NCI-H2029 treated with DMSO at 0.1 percent for 48 hours (cell line): ENCODE data around the gene PPP1R15B.

Experiments
- DNase-seq: peaks from one replicate; lab custom pipeline; 2025; lab: John Stamatoyannopoulos, UW

PPP1R15B gene

GRCh38 chr1:204367193-204367858 is 44.3 kb downstream of the PPP1R15B start:
- DNase-seq, result no peak

GRCh38 chr1:204366759-204367158 is 44.9 kb downstream of the PPP1R15B start:
- no peak for DNase-seq

GRCh38 chr1:204363335-204364114 is 48.1 kb downstream of the PPP1R15B start:
- peak; percentile 76 for DNase-seq

GRCh38 chr1:204362984-204363334 is 48.7 kb downstream of the PPP1R15B start:
- DNase-seq, result no peak

- no peak for DNase-seq
Measured at GRCh38 chr1:204361781-204362180, 49.8 kb downstream of the PPP1R15B start.

- DNase-seq, result no peak
Measured at GRCh38 chr1:204361341-204361771, 50.3 kb downstream of the PPP1R15B start.

- DNase-seq, result no peak
Measured at GRCh38 chr1:204360314-204360713, 51.3 kb downstream of the PPP1R15B start.

GRCh38 chr1:204359474-204360255 is 52.0 kb downstream of the PPP1R15B start, which contains the start of gene PLEKHA6:
Gene PLEKHA6 (minus strand): TSS chr1:204359929. CDS start chr1:204273727, 86,202 bp downstream.
- DNase-seq, result no peak

- DNase-seq, result no peak
Measured at GRCh38 chr1:204359131-204359473, 52.5 kb downstream of the PPP1R15B start.

GRCh38 chr1:204358605-204359004 is 53.0 kb downstream of the PPP1R15B start:
- DNase-seq, result no peak

GRCh38 chr1:204357551-204358490 is 53.8 kb downstream of the PPP1R15B start:
- DNase-seq, result no peak

- no peak for DNase-seq
Measured at GRCh38 chr1:204356997-204357396, 54.6 kb downstream of the PPP1R15B start.

- no peak for DNase-seq
Measured at GRCh38 chr1:204355913-204356312, 55.7 kb downstream of the PPP1R15B start.

- DNase-seq, result no peak
Measured at GRCh38 chr1:204354579-204354978, 57.0 kb downstream of the PPP1R15B start.
